CD4-positive, alpha-beta T cell treated with Interleukin-6 for 4 hours (primary cell): ENCODE measurements around the gene CFAP58.

Source experiments
- DNase-seq: peaks from one replicate; pipeline ENCODE4 v3.0.0-alpha.2; 2020; ENCODE audit warnings: mixed read lengths

CFAP58 gene

GRCh38 chr10:104498347-104499081 is 144.9 kb downstream of the CFAP58 start:
- no peak for DNase-seq

DNA sequence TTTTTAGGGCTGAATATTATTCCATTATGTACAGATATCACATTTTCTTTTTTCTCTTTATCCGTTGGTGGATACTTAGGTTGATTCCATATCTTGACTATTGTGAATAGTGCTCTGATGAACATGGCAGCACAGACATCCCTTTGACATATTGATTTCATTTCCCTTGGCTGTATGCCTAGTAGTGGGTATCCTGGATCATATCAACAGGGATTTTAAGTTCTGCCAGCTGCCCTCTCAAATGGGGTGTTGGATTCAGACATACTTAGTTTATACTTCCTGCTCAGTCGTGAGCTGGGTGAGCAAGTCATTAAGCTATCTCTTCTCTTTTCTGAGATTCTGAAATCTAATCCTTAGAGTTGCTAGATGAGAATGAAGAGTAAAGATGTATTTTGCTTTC is 147.8 kb downstream of the CFAP58 start:
- DNase-seq, result no peak

DNA sequence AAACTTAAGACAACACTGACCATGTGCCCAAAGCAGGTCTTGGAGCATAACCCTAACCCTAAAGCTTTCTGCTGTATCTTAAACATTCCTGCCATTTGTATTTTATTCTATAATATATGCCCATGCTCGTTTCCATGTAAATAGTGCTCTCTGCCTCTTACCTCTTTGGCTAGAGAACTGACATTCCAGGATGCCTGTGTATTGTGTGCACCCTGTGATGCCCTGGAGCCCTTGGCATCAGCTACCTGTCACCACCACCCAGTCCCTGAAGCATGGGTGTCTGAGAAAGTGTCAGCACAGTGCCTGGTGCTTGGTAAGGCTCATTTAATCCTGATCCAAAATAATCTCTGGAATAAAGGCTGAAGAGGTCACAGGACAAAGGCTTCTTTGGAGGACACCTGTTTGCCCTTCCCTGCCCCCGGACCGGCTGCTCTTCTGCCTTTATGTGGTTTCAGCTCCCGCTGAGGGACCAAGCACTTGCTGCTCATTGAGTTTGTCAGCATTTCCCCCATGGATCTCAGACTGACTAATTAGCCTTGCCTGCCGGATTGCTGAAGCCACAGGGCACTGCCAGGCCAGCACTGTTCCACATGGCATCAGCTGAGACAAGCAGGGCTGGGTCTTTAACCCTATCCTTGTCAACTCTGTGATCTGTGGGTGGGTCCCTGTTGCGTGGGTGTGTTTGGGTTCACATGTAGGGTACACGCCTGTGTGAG is 148.4 kb downstream of the CFAP58 start:
- DNase-seq, result no peak

DNA sequence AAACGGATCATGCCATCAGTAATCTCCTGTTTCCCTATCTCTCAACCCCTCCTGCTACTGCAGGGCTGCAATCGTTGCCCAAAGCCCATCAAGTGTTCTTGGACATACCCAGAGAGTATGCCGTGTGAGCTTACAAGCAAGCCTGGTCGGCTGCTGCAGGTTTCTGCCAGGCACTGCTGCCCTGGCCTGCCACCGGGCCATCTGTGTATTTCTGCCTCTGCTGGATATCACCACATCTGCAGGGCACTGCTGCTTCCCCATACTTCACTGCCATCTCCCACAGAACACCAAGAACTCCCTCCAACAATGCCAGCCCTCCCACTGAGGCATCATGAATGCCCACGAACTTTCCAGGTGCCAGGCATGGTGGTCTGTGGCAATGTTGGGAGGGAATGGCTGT is 149.3 kb downstream of the CFAP58 start:
- DNase-seq, result no peak
